Measurements from ENCODE around the gene TMEM150C. TPM values are rescaled to one million over a fixed set of nuclear protein-coding genes. Genes with fewer than 3 reads are reported as not detected.

The TMEM150C gene
- total RNA-seq, 6 donors from 2014 or later, result 2.7 to 6.8 (median 4.9) TPM

- Histone ChIP-seq H3K27ac (no peak overlapping the region), H3K36me3 (no peaks in the 10 kb centered on the region), H3K9me3 (no peaks in the 10 kb centered on the region), H3K4me1 (no peaks in the 10 kb centered on the region), H3K4me3 (no peak overlapping the region), H3K27me3 (no peaks in the 10 kb centered on the region)
- WGBS, 2 donors, result 77 to 81% methylated on average over 5 of the region's 5 CpGs
- no peak for DNase-seq
- no peak for ATAC-seq (ENCODE audit: low FRiP score in 2 of 2)
- TF ChIP-seq POLR2A (IDR thresholded peaks at IDR 0.05), result no peak
- TF ChIP-seq, protein P1, sequence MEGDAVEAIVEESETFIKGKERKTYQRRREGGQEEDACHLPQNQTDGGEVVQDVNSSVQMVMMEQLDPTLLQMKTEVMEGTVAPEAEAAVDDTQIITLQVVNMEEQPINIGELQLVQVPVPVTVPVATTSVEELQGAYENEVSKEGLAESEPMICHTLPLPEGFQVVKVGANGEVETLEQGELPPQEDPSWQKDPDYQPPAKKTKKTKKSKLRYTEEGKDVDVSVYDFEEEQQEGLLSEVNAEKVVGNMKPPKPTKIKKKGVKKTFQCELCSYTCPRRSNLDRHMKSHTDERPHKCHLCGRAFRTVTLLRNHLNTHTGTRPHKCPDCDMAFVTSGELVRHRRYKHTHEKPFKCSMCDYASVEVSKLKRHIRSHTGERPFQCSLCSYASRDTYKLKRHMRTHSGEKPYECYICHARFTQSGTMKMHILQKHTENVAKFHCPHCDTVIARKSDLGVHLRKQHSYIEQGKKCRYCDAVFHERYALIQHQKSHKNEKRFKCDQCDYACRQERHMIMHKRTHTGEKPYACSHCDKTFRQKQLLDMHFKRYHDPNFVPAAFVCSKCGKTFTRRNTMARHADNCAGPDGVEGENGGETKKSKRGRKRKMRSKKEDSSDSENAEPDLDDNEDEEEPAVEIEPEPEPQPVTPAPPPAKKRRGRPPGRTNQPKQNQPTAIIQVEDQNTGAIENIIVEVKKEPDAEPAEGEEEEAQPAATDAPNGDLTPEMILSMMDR (IDR thresholded peaks at IDR 0.05), result no peak
- no peak for TF ChIP-seq POLR2AphosphoS5 (IDR thresholded peaks at IDR 0.05)
- no peak for TF ChIP-seq EP300 (IDR thresholded peaks at IDR 0.05)
These were observed 29.8 kb upstream of the TMEM150C start for GRCh38 chr4:82591592-82591991.

GRCh38 chr4:82589756-82590155, 28.0 kb upstream of the TMEM150C start:
- Histone ChIP-seq H3K27me3 (no peaks in the 10 kb centered on the region), H3K27ac (no peak overlapping the region), H3K4me3 (no peak overlapping the region), H3K4me1 (no peaks in the 10 kb centered on the region), H3K36me3 (no peaks in the 10 kb centered on the region), H3K9me3 (no peaks in the 10 kb centered on the region)
- 58 to 67% methylated on average over 1 of the region's 1 CpG for WGBS, 2 donors
- TF ChIP-seq, protein P1 (IDR thresholded peaks at IDR 0.05), result no peak
- TF ChIP-seq EP300 (IDR thresholded peaks at IDR 0.05) (no peak), POLR2AphosphoS5 (IDR thresholded peaks at IDR 0.05) (no peak), POLR2A (IDR thresholded peaks at IDR 0.05) (no peak)
- DNase-seq, result no peak
- no peak for ATAC-seq (ENCODE audit: low FRiP score in 2 of 2)

DNA sequence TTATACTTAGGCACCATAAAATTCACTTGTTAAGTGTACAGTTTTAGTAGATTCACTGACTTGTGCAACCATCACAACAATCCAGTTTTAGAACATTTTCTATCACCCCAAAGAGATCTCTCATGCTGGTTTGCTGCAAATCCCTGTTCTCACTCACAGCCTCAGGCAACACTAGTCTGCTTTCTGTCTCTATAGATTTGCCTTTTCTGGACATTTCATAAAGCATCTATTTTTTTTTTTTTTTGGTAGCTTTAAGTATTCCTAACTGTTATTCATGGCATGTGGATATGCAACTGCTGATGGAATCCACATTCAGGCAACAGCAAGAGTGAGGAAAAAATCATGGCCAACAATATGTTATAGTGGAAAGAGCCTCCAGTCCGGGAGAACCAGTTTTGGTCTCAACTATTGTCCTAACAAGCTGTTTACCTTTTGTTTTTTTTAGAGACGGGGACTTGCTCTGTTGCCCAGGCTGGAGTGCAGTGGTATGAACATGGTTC, 27.0 kb upstream of the TMEM150C start:
- TF ChIP-seq EP300 (IDR thresholded peaks at IDR 0.05), result no peak
- no peak for TF ChIP-seq POLR2A (IDR thresholded peaks at IDR 0.05)
- no peak for TF ChIP-seq POLR2AphosphoS5 (IDR thresholded peaks at IDR 0.05)
- TF ChIP-seq, protein P1 (IDR thresholded peaks at IDR 0.05), result no peak
- ATAC-seq (ENCODE audit: low FRiP score in 2 of 2) (no peak), DNase-seq (no peak)
- 86 to 92% methylated on average over 2 of the region's 2 CpGs for WGBS, 2 donors
- Histone ChIP-seq H3K27me3 (no peaks in the 10 kb centered on the region), H3K4me3 (no peak overlapping the region), H3K36me3 (no peaks in the 10 kb centered on the region), H3K27ac (no peak overlapping the region), H3K4me1 (no peaks in the 10 kb centered on the region), H3K9me3 (no peaks in the 10 kb centered on the region)

- DNase-seq (no peak), ATAC-seq (ENCODE audit: low FRiP score in 2 of 2) (no peak)
- WGBS, 2 donors, result 77 to 78% methylated on average over 8 of the region's 8 CpGs
- Histone ChIP-seq H3K27me3 (no peaks in the 10 kb centered on the region), H3K36me3 (no peaks in the 10 kb centered on the region), H3K27ac (no peak overlapping the region), H3K4me3 (no peak overlapping the region), H3K9me3 (no peaks in the 10 kb centered on the region), H3K4me1 (peaks cover 0 to 4% (median 0%) of the 10 kb centered on the region in 4 donors)
- TF ChIP-seq, protein P1 (IDR thresholded peaks at IDR 0.05), result no peak
- no peak for TF ChIP-seq POLR2AphosphoS5 (IDR thresholded peaks at IDR 0.05)
- no peak for TF ChIP-seq POLR2A (IDR thresholded peaks at IDR 0.05)
- no peak for TF ChIP-seq EP300 (IDR thresholded peaks at IDR 0.05)
These were observed 26.2 kb upstream of the TMEM150C start for GRCh38 chr4:82587826-82588540.
